Common myeloid progenitor, CD34-positive (primary cell): ENCODE data around the gene AVPR2.

ENCODE experiments used
- CTCF ChIA-PET: fragments of 350-600 bp; sonication (Branson Sonifier 250); formaldehyde crosslinking; loops from one replicate; lab custom pipeline; 2021; ENCODE audit warnings: antibody characterized with exemption; lab: Charles Lee
- POLR2A ChIA-PET: fragments of 350-600 bp; sonication (Branson Sonifier 250); formaldehyde crosslinking; loops from one replicate; lab custom pipeline; 2021; ENCODE audit warnings: antibody characterized with exemption; lab: Charles Lee
- DNase-seq, 3 donors: peaks; one replicate each; pipeline versions ENCODE4 v3.0.0 to v3.0.0-alpha.2; 2013
- H3K27ac ChIP-seq, 2 experiments: 1 replicate in 1 of 2; 2 replicates in 1 of 2; pipeline ENCODE4 v1.7.0; 2013; ENCODE audit warnings: inconsistent platforms in 2 of 2, low read length in 2 of 2, mild to moderate bottlenecking in 2 of 2, low read depth in 1 of 2, moderate library complexity in 1 of 2; ENCODE audit not compliant: severe bottlenecking in 2 of 2, insufficient read depth in 1 of 2, poor library complexity in 1 of 2
- H3K27me3 ChIP-seq, 5 experiments: replicated peaks in 2 of 5; 1 replicate in 3 of 5; 2 replicates in 2 of 5; pipeline versions ENCODE4 v1.6.1 to v1.7.0; 2013; ENCODE audit warnings: low read length in 4 of 5, mild to moderate bottlenecking in 2 of 5, moderate library complexity in 2 of 5, inconsistent platforms in 1 of 5; ENCODE audit not compliant: insufficient read depth in 5 of 5, control insufficient read depth in 4 of 5
- H3K36me3 ChIP-seq, 4 experiments: 1 replicate in 2 of 4; 2 replicates in 2 of 4; pipeline versions ENCODE4 v1.6.1 to v1.7.0; 2013; ENCODE audit warnings: low read length in 3 of 4, control low read depth in 1 of 4, mild to moderate bottlenecking in 1 of 4; ENCODE audit not compliant: control insufficient read depth in 4 of 4, insufficient read depth in 4 of 4
- H3K4me1 ChIP-seq, 4 experiments: 1 replicate in 3 of 4; 2 replicates in 1 of 4; pipeline versions ENCODE4 v1.6.1 to v1.7.1; 2013; ENCODE audit warnings: low read length in 3 of 4, mild to moderate bottlenecking in 3 of 4, control low read depth in 1 of 4, inconsistent platforms in 1 of 4, moderate library complexity in 1 of 4; ENCODE audit not compliant: control insufficient read depth in 4 of 4, insufficient read depth in 4 of 4; ENCODE audit errors: control extremely low read depth in 1 of 4
- H3K4me3 ChIP-seq, 7 experiments: 1 replicate in 4 of 7; 2 replicates in 3 of 7; pipeline versions ENCODE4 v1.5.1 to v1.7.0; 2013; ENCODE audit warnings: mild to moderate bottlenecking in 7 of 7, low read length in 6 of 7, moderate library complexity in 6 of 7, inconsistent platforms in 2 of 7, low read depth in 2 of 7, control low read depth in 1 of 7; ENCODE audit not compliant: insufficient read depth in 4 of 7, control insufficient read depth in 1 of 7; ENCODE audit errors: extremely low read depth in 1 of 7
- H3K9me3 ChIP-seq, 5 experiments: 1 replicate in 4 of 5; 2 replicates in 1 of 5; pipeline versions ENCODE4 v1.6.1 to v1.7.1; 2013; ENCODE audit warnings: low read length in 4 of 5, mild to moderate bottlenecking in 2 of 5, inconsistent platforms in 1 of 5, low read depth in 1 of 5, moderate library complexity in 1 of 5; ENCODE audit not compliant: control insufficient read depth in 4 of 5, insufficient read depth in 2 of 5; ENCODE audit errors: control extremely low read depth in 1 of 5
- WGBS: methylation state at CpG from one replicate; pipeline ENCODE4 v1.1.5; 2013; ENCODE audit not compliant: insufficient coverage; 5-methylcytosine and 5-hydroxymethylcytosine counted together

The AVPR2 gene

GRCh38 chrX:153882086-153882498, 22.4 kb upstream of the AVPR2 start:
- no peak overlapping the region for H3K27ac ChIP-seq
- DNase-seq: no peak
- H3K36me3 ChIP-seq: no peaks in the 10 kb centered on the region
- ChIA-PET CTCF (interaction anchor here (1.0 kb wide), 1 partner anchor 65 kb away, joined by 3 read pairs; no protein-coding TSS in a partner anchor), POLR2A (no interaction called here)
- no peak overlapping the region for H3K4me3 ChIP-seq
- WGBS: 66% methylated on average over 6 of the region's 8 CpGs
- H3K27me3 ChIP-seq: peaks cover 0 to 93% (median 18%) of the 10 kb centered on the region in 5 experiments
- peaks cover 0 to 27% (median 19%) of the 10 kb centered on the region in 4 experiments for H3K4me1 ChIP-seq
- no peaks in the 10 kb centered on the region for H3K9me3 ChIP-seq

GRCh38 chrX:153882557-153882956, 21.9 kb upstream of the AVPR2 start:
- no peak overlapping the region for H3K27ac ChIP-seq
- no peaks in the 10 kb centered on the region for H3K36me3 ChIP-seq
- no peak for DNase-seq
- no peaks in the 10 kb centered on the region for H3K9me3 ChIP-seq
- H3K4me1 ChIP-seq: peaks cover 0 to 25% (median 19%) of the 10 kb centered on the region in 4 experiments
- WGBS: 58% methylated on average over 6 of the region's 7 CpGs
- POLR2A ChIA-PET: no interaction called here
- CTCF ChIA-PET: interaction anchor here (1.0 kb wide), 1 partner anchor 65 kb away, joined by 3 read pairs; no protein-coding TSS in a partner anchor
- no peak overlapping the region for H3K4me3 ChIP-seq
- peaks cover 0 to 96% (median 18%) of the 10 kb centered on the region in 5 experiments for H3K27me3 ChIP-seq

GRCh38 chrX:153883163-153883843, 21.2 kb upstream of the AVPR2 start:
- Histone ChIP-seq H3K27ac (no peak overlapping the region), H3K4me3 (no peak overlapping the region), H3K36me3 (no peaks in the 10 kb centered on the region), H3K9me3 (peaks cover 0 to 2% (median 0%) of the 10 kb centered on the region in 5 experiments), H3K27me3 (peaks cover 0 to 96% (median 21%) of the 10 kb centered on the region in 5 experiments), H3K4me1 (peaks cover 0 to 18% (median 14%) of the 10 kb centered on the region in 4 experiments)
- WGBS: 64% methylated on average over 11 of the region's 13 CpGs
- no peak for DNase-seq
- ChIA-PET POLR2A (no interaction called here), CTCF (interaction anchor here (1.0 to 1.1 kb wide), 2 partner anchors 26 to 64 kb away, joined by 3 read pairs; no protein-coding TSS in a partner anchor)

DNA sequence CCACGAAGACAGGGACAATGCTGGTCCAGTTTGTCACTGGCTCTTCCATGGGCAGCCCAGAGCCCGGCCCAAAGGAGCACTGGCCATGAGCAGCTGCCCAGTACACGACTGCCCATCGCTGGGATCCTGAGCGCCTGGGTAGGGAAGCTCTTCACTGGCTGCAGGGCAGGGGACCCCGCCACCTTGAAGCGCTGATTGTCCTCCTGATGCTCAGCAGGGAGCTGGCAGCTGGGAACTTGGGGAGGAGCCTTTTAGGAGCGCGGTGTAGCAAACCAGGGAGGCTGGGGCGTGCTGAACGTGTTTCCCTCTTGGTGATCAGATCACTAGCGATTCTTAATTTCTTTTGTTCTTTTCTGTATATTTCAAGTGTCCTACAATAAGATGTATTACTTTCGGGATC, 20.3 kb upstream of the AVPR2 start:
- Histone ChIP-seq H3K27me3 (peaks cover 0 to 96% (median 23%) of the 10 kb centered on the region in 5 experiments), H3K4me1 (peaks cover 0 to 10% (median 9%) of the 10 kb centered on the region in 4 experiments), H3K4me3 (no peak overlapping the region), H3K9me3 (peaks cover 0 to 2% (median 0%) of the 10 kb centered on the region in 5 experiments), H3K27ac (no peak overlapping the region), H3K36me3 (no peaks in the 10 kb centered on the region)
- ChIA-PET POLR2A (no interaction called here), CTCF (interaction anchor here (1.1 kb wide), 1 partner anchor 27 kb away, joined by 3 read pairs; no protein-coding TSS in a partner anchor)
- 78% methylated on average over 7 of the region's 13 CpGs for WGBS
- no peak for DNase-seq

- Histone ChIP-seq H3K9me3 (peaks cover 0 to 2% (median 0%) of the 10 kb centered on the region in 5 experiments), H3K27ac (no peak overlapping the region), H3K4me1 (peaks cover 0 to 8% (median 5%) of the 10 kb centered on the region in 4 experiments), H3K36me3 (no peaks in the 10 kb centered on the region), H3K27me3 (peaks cover 0 to 96% (median 24%) of the 10 kb centered on the region in 5 experiments), H3K4me3 (no peak overlapping the region)
- no peak for DNase-seq
- POLR2A ChIA-PET: no interaction called here
- CTCF ChIA-PET: interaction anchor here (1.1 kb wide), 1 partner anchor 27 kb away, joined by 3 read pairs; no protein-coding TSS in a partner anchor
- WGBS: 45% methylated on average over 5 of the region's 6 CpGs
Measured at GRCh38 chrX:153884590-153884989, 19.9 kb upstream of the AVPR2 start.

GRCh38 chrX:153885208-153885787, 19.2 kb upstream of the AVPR2 start:
- DNase-seq: no peak
- Histone ChIP-seq H3K4me3 (peak overlapping the region in 1 of 7 experiments; percentile 5), H3K27me3 (peaks cover 0 to 93% (median 19%) of the 10 kb centered on the region in 5 experiments), H3K9me3 (peaks cover 0 to 2% (median 0%) of the 10 kb centered on the region in 5 experiments), H3K4me1 (peaks cover 0 to 8% (median 4%) of the 10 kb centered on the region in 4 experiments), H3K27ac (no peak overlapping the region), H3K36me3 (no peaks in the 10 kb centered on the region)
- POLR2A ChIA-PET: no interaction called here
- 18% methylated on average over 24 of the region's 32 CpGs for WGBS
- CTCF ChIA-PET: no interaction called here
